HepG2 (cell line): ENCODE results near the gene SVOP. TPM values are rescaled to one million over a fixed set of nuclear protein-coding genes. Genes with fewer than 3 reads are reported as not detected.

Experiments used
- CC2D1A ChIP-seq: sonication (generic); formaldehyde crosslinking; IDR thresholded peaks from 2 replicates; pipeline ENCODE4 v1.8.1; 2023; ENCODE audit warnings: mild to moderate bottlenecking, missing genetic modification reagents
- ETV6 ChIP-seq: sonication (generic); formaldehyde crosslinking; conservative IDR thresholded peaks from 2 replicates; pipeline ENCODE4 v1.4.0; 2020; ENCODE audit warnings: missing genetic modification reagents
- HOXA3 ChIP-seq: sonication (generic); formaldehyde crosslinking; IDR thresholded peaks from 2 replicates; pipeline ENCODE4 v1.5.0; 2020; ENCODE audit warnings: missing genetic modification reagents
- IRF9 ChIP-seq: sonication (generic); formaldehyde crosslinking; IDR thresholded peaks from 2 replicates; pipeline ENCODE4 v1.8.0; 2022; ENCODE audit warnings: missing genetic modification reagents, mild to moderate bottlenecking, borderline replicate concordance
- LCORL ChIP-seq, 2 experiments: fragments of 450-650 bp in 1 of 2; sonication (generic) in 1 of 2; formaldehyde crosslinking in 1 of 2; IDR thresholded peaks; 2 replicates each; pipeline versions ENCODE4 v1.5.0 to v1.6.1; 2017 to 2020; ENCODE audit warnings: antibody characterized with exemption in 1 of 2, missing genetic modification reagents in 1 of 2
- MTA3 ChIP-seq: sonication (generic); formaldehyde crosslinking; IDR thresholded peaks from 2 replicates; pipeline ENCODE4 v1.4.0; 2020; ENCODE audit warnings: missing genetic modification reagents
- PHB2 ChIP-seq: fragments of 450-650 bp; IDR thresholded peaks from 2 replicates; pipeline ENCODE4 v1.6.1; 2018; ENCODE audit not compliant: partially characterized antibody
- REL ChIP-seq: sonication (generic); formaldehyde crosslinking; conservative IDR thresholded peaks from 2 replicates; pipeline ENCODE4 v1.8.0; 2022; ENCODE audit warnings: mild to moderate bottlenecking, missing genetic modification reagents, moderate library complexity
- RFX1 ChIP-seq: fragments of 450-650 bp; IDR thresholded peaks from 2 replicates; pipeline ENCODE4 v1.6.1; 2017
- RORA ChIP-seq: sonication (generic); formaldehyde crosslinking; IDR thresholded peaks from 2 replicates; pipeline ENCODE4 v1.5.0; 2020; ENCODE audit warnings: mild to moderate bottlenecking, missing genetic modification reagents, moderate library complexity
- RXRB ChIP-seq: IDR thresholded peaks from 2 replicates; pipeline ENCODE4 v1.6.1; 2016; ENCODE audit warnings: borderline replicate concordance, missing genetic modification reagents, missing compliant biosample characterization
- SMARCE1 ChIP-seq: fragments of 450-650 bp; IDR thresholded peaks from 2 replicates; pipeline ENCODE4 v1.6.1; 2017; ENCODE audit warnings: borderline replicate concordance
- SOX6 ChIP-seq, 2 experiments: fragments of 450-650 bp in 1 of 2; sonication (generic) in 1 of 2; formaldehyde crosslinking in 1 of 2; IDR thresholded peaks; 2 replicates each; pipeline versions ENCODE4 v1.4.0 to v1.6.1; 2017 to 2020; ENCODE audit warnings: antibody characterized with exemption in 1 of 2, mild to moderate bottlenecking in 1 of 2, missing genetic modification reagents in 1 of 2
- TIGD3 ChIP-seq: sonication (generic); formaldehyde crosslinking; IDR thresholded peaks from 2 replicates; pipeline ENCODE4 v1.5.1; 2020; ENCODE audit warnings: mild to moderate bottlenecking, missing genetic modification reagents, borderline replicate concordance
- TRAFD1 ChIP-seq: sonication (generic); formaldehyde crosslinking; IDR thresholded peaks from 2 replicates; pipeline ENCODE4 v1.5.1; 2020; ENCODE audit warnings: missing genetic modification reagents, mild to moderate bottlenecking, borderline replicate concordance
- ZBTB38 ChIP-seq: sonication (generic); formaldehyde crosslinking; IDR thresholded peaks from 2 replicates; pipeline ENCODE4 v1.5.1; 2020; ENCODE audit warnings: mild to moderate bottlenecking, missing genetic modification reagents
- ZFP90 ChIP-seq: sonication (generic); formaldehyde crosslinking; IDR thresholded peaks from 2 replicates; pipeline ENCODE4 v1.8.0; 2022; ENCODE audit warnings: missing genetic modification reagents, mild to moderate bottlenecking, inconsistent platforms, borderline replicate concordance
- ZNF225 ChIP-seq: sonication (generic); formaldehyde crosslinking; IDR thresholded peaks from 2 replicates; pipeline ENCODE4 v1.4.0; 2020; ENCODE audit warnings: mild to moderate bottlenecking, missing genetic modification reagents
- ZNF34 ChIP-seq: sonication (generic); formaldehyde crosslinking; IDR thresholded peaks from 2 replicates; pipeline ENCODE4 v1.4.0; 2020; ENCODE audit warnings: mild to moderate bottlenecking, missing genetic modification reagents, borderline replicate concordance
- ZNF512 ChIP-seq: sonication (generic); formaldehyde crosslinking; IDR thresholded peaks from 2 replicates; pipeline ENCODE4 v1.4.0; 2020; ENCODE audit warnings: mild to moderate bottlenecking, missing genetic modification reagents
- ZUFSP ChIP-seq: sonication (generic); formaldehyde crosslinking; IDR thresholded peaks from 2 replicates; pipeline ENCODE4 v1.9.0; 2021; ENCODE audit warnings: missing genetic modification reagents, mild to moderate bottlenecking, borderline replicate concordance
- polyA plus RNA-seq, 8 experiments: library from polyadenylated mRNA; depleted of rRNA in 3 of 8; stranded (reverse) in 7 of 8; unstranded in 1 of 8; fragments of >200 nt; fragmentation: Illumina TruSeq in 4 of 8; extraction: Trizol in 4 of 8; gene quantifications; 2 replicates each; pipeline versions ENCODE4 v1.2.1 to v1.2.3, GENCODE V29; 2011 to 2016; ENCODE audit warnings: low read depth in 4 of 8, missing spikeins in 1 of 8, mixed read lengths in 1 of 8; ENCODE audit not compliant: insufficient read depth in 1 of 8
- total RNA-seq, 5 experiments: library from RNA; depleted of rRNA; stranded (reverse); fragments of >200 nt; fragmentation: Illumina TruSeq; extraction: Trizol; gene quantifications; 2 replicates each; pipeline ENCODE4 v1.2.3, GENCODE V29; 2016; ENCODE audit warnings: low read depth in 1 of 5

Gene SVOP
- total and polyA plus RNA-seq, 2 of the 13 experiments (the other 11 are each of a cell fraction or from before 2014, with no cell fraction given): not detected

GRCh38 chr12:108879615-108880254 lies 141.1 kb downstream of the SVOP start, which contains the start of gene DAO (continued):
- no peak for TF ChIP-seq SMARCE1
- peak; percentile 51; the same call in 1 of the 2 replicates for TF ChIP-seq HOXA3 (CRISPR knock-in tag)
- no peak for TF ChIP-seq PHB2
- TF ChIP-seq RORA (CRISPR knock-in tag): no peak
- TF ChIP-seq ZNF34: no peak
- no peak for TF ChIP-seq TRAFD1 (CRISPR knock-in tag)
- no peak for TF ChIP-seq MTA3
- TF ChIP-seq ZBTB38 (CRISPR knock-in tag): no peak
- TF ChIP-seq CC2D1A (CRISPR knock-in tag): no peak
- no peak for TF ChIP-seq SOX6 (IDR thresholded peaks at IDR 0.05)
- peak; percentile 49; the same call in 1 of the 2 replicates for TF ChIP-seq SOX6 (CRISPR knock-in tag; IDR thresholded peaks at IDR 0.05)
- no peak for TF ChIP-seq RFX1
- no peak for TF ChIP-seq ZUFSP (CRISPR knock-in tag)
- TF ChIP-seq REL (CRISPR knock-in tag): no peak
- TF ChIP-seq ZNF225 (CRISPR knock-in tag): no peak
- no peak; the same call in 1 of the 2 replicates for TF ChIP-seq IRF9
- no peak for TF ChIP-seq ZNF512 (CRISPR knock-in tag)
- TF ChIP-seq RXRB (CRISPR knock-in tag): no peak
- TF ChIP-seq LCORL (IDR thresholded peaks at IDR 0.05): no peak
- TF ChIP-seq LCORL (CRISPR knock-in tag; IDR thresholded peaks at IDR 0.05): peak; percentile 92
- no peak for TF ChIP-seq TIGD3 (CRISPR knock-in tag)
- TF ChIP-seq ETV6 (CRISPR knock-in tag): no peak
- no peak for TF ChIP-seq ZFP90 (CRISPR knock-in tag)
